HepG2 (cell line): ENCODE measurements around the gene STYX. TPM values are rescaled to one million over a fixed set of nuclear protein-coding genes. Genes with fewer than 3 reads are reported as not detected.

Experiments
- ATAC-seq: fragments of 200-7000 bp; cut with Tn5 transposase; 3 replicates; pipeline ENCODE4 v1.9.1; 2020; ENCODE audit warnings: mild to moderate bottlenecking, moderate library complexity
- BruUV-seq: library from RNA; stranded (reverse); fragments of 400-500 nt; replicated peaks from 2 replicates; lab custom pipeline; 2021; lab: Mats Ljungman, UMichigan
- CTCF ChIA-PET: fragments of 300-600 bp; formaldehyde crosslinking; extraction: SDS; loops from one replicate; lab custom pipeline; 2021; ENCODE audit warnings: low total read pairs, inconsistent platforms, low intra/inter-chr PET ratio; lab: Yijun Ruan, JAX
- POLR2A ChIA-PET: fragments of 350-600 bp; sonication (Branson Sonifier 250); formaldehyde crosslinking; loops from one replicate; lab custom pipeline; 2020; ENCODE audit warnings: antibody characterized with exemption, inconsistent platforms; lab: Yijun Ruan, JAX
- DNase-seq: peaks from one replicate; pipeline ENCODE4 v3.0.0-alpha.2; 2015; ENCODE audit warnings: low spot score
- FAIRE-seq: peaks from 3 replicates; lab custom pipeline; 2011; peaks lifted over from hg19 to GRCh38; lab: Jason Lieb, UNC
- H2AFZ ChIP-seq: one replicate; pipeline ENCODE4 v1.6.1; 2011; ENCODE audit warnings: low read length, inconsistent platforms
- H3K27ac ChIP-seq: fragments of 300-600 bp; 3 replicates; pipeline ENCODE4 v1.8.0; 2011; ENCODE audit warnings: mixed run types, mild to moderate bottlenecking, mixed read lengths, low read length, inconsistent platforms; ENCODE audit not compliant: insufficient read depth; ENCODE audit errors: extremely low read length
- H3K27me3 ChIP-seq, 2 experiments: fragments of 200-600 bp in 1 of 2; 2 replicates in 1 of 2; 3 replicates in 1 of 2; pipeline versions ENCODE4 v1.6.0 to v1.8.0; 2011; ENCODE audit warnings: low read length in 2 of 2, mild to moderate bottlenecking in 2 of 2, moderate library complexity in 2 of 2, inconsistent platforms in 1 of 2; ENCODE audit not compliant: insufficient read depth in 2 of 2, control insufficient read depth in 1 of 2
- H3K36me3 ChIP-seq, 2 experiments: fragments of 200-600 bp in 1 of 2; replicated peaks in 1 of 2; 2 replicates in 1 of 2; 3 replicates in 1 of 2; pipeline versions ENCODE4 v1.5.1 to v1.8.0; 2011; ENCODE audit warnings: low read length in 2 of 2, inconsistent platforms in 1 of 2; ENCODE audit not compliant: insufficient read depth in 2 of 2, control insufficient read depth in 1 of 2
- H3K4me1 ChIP-seq: 2 replicates; pipeline ENCODE4 v1.5.1; 2012; ENCODE audit warnings: low read length, inconsistent platforms; ENCODE audit not compliant: insufficient read depth
- H3K4me2 ChIP-seq: 2 replicates; pipeline ENCODE4 v1.6.0; 2011; ENCODE audit warnings: low read depth, low read length, inconsistent platforms
- H3K4me3 ChIP-seq, 3 experiments: fragments of 200-600 bp in 1 of 3; sonication (generic), shearing (Covaris generic) in 1 of 3; replicated peaks in 1 of 3; 2 replicates each; pipeline ENCODE4 v1.5.1; 2011 to 2016; ENCODE audit warnings: low read length in 3 of 3, inconsistent platforms in 2 of 3, low read depth in 2 of 3, mild to moderate bottlenecking in 2 of 3, control low read depth in 1 of 3, mixed read lengths in 1 of 3; ENCODE audit not compliant: insufficient read depth in 1 of 3
- H3K79me2 ChIP-seq: one replicate; pipeline ENCODE4 v1.6.1; 2011; ENCODE audit warnings: low read length, inconsistent platforms; ENCODE audit not compliant: insufficient read depth
- H3K9ac ChIP-seq: 2 replicates; pipeline ENCODE4 v1.6.0; 2011; ENCODE audit warnings: mild to moderate bottlenecking, low read depth, low read length, inconsistent platforms; ENCODE audit not compliant: insufficient read depth
- H3K9me3 ChIP-seq: 2 replicates; pipeline ENCODE4 v1.5.1; 2012; ENCODE audit warnings: mild to moderate bottlenecking, low read length
- H4K20me1 ChIP-seq: 2 replicates; pipeline ENCODE4 v1.6.0; 2011; ENCODE audit warnings: inconsistent platforms, mild to moderate bottlenecking, low read length, moderate library complexity; ENCODE audit not compliant: insufficient read depth
- DNMT3B ChIP-seq: conservative IDR thresholded peaks from 2 replicates; pipeline ENCODE4 v1.6.1; 2016; ENCODE audit warnings: missing biosample characterization, control low read depth
- EZH2 ChIP-seq: conservative IDR thresholded peaks from 2 replicates; pipeline ENCODE4 v1.6.1; 2012; ENCODE audit warnings: mild to moderate bottlenecking, low read depth, low read length, moderate library complexity
- FOXJ3 ChIP-seq: sonication (generic); formaldehyde crosslinking; IDR thresholded peaks from 2 replicates; pipeline ENCODE4 v1.4.0; 2020; ENCODE audit warnings: missing genetic modification reagents, mild to moderate bottlenecking, borderline replicate concordance
- MIXL1 ChIP-seq: IDR thresholded peaks from 2 replicates; pipeline ENCODE4 v1.6.1; 2016
- NFE2L2 ChIP-seq: fragments of 150-350 bp; IDR thresholded peaks from 2 replicates; pipeline ENCODE4 v1.6.1; 2014; ENCODE audit warnings: low read length
- NR1H2 ChIP-seq: sonication (generic); formaldehyde crosslinking; IDR thresholded peaks from 2 replicates; pipeline ENCODE4 v1.8.1; 2022; ENCODE audit warnings: low read depth, missing genetic modification reagents, borderline replicate concordance
- SMYD3 ChIP-seq: sonication (generic); formaldehyde crosslinking; IDR thresholded peaks from 2 replicates; pipeline ENCODE4 v1.8.1; 2023; ENCODE audit warnings: mild to moderate bottlenecking, missing genetic modification reagents
- STAG1 ChIP-seq: sonication (generic); formaldehyde crosslinking; IDR thresholded peaks from 2 replicates; pipeline ENCODE4 v1.4.0; 2020; ENCODE audit warnings: missing genetic modification reagents
- TEAD3 ChIP-seq: optimal IDR thresholded peaks from 2 replicates; pipeline ENCODE3; 2016; ENCODE audit warnings: borderline replicate concordance
- ZNF335 ChIP-seq: sonication (generic); formaldehyde crosslinking; IDR thresholded peaks from 2 replicates; pipeline ENCODE4 v1.4.0; 2020; ENCODE audit warnings: missing genetic modification reagents
- ZNF552 ChIP-seq: sonication (generic); formaldehyde crosslinking; IDR thresholded peaks from 2 replicates; pipeline ENCODE4 v1.9.0; 2022; ENCODE audit warnings: missing genetic modification reagents, mild to moderate bottlenecking, borderline replicate concordance
- ZNF839 ChIP-seq: sonication (generic); formaldehyde crosslinking; IDR thresholded peaks from 2 replicates; pipeline ENCODE4 v1.4.0; 2020; ENCODE audit warnings: missing genetic modification reagents, mild to moderate bottlenecking, borderline replicate concordance
- WGBS: methylation state at CpG from one replicate; pipeline ENCODE4 v1.1.6; 2017; ENCODE audit warnings: low lambda C conversion rate; 5-methylcytosine and 5-hydroxymethylcytosine counted together
- in situ Hi-C: cut with HindIII; loops from 2 replicates; pipeline ENCODE4 v1.10.0; 2017; ENCODE audit warnings: low pct_unique_long_range_greater_than_20kb; ENCODE audit not compliant: extremely low pct_ligation_motif_present
- intact Hi-C: fragments of 100-400 bp; cut with micrococcal nuclease; formaldehyde crosslinking; loops from one replicate; pipeline ENCODE4 v1.10.0; 2022; ENCODE audit not compliant: unreplicated experiment
- polyA plus RNA-seq, 8 experiments: library from polyadenylated mRNA; depleted of rRNA in 3 of 8; stranded (reverse) in 7 of 8; unstranded in 1 of 8; fragments of >200 nt; fragmentation: Illumina TruSeq in 4 of 8; extraction: Trizol in 4 of 8; gene quantifications; 2 replicates each; pipeline versions ENCODE4 v1.2.1 to v1.2.3, GENCODE V29; 2011 to 2016; ENCODE audit warnings: low read depth in 4 of 8, missing spikeins in 1 of 8, mixed read lengths in 1 of 8; ENCODE audit not compliant: insufficient read depth in 1 of 8
- total RNA-seq, 5 experiments: library from RNA; depleted of rRNA; stranded (reverse); fragments of >200 nt; fragmentation: Illumina TruSeq; extraction: Trizol; gene quantifications; 2 replicates each; pipeline ENCODE4 v1.2.3, GENCODE V29; 2016; ENCODE audit warnings: low read depth in 1 of 5
- TF ChIP-seq, protein P1 (sequence below): sonication (generic); formaldehyde crosslinking; IDR thresholded peaks from 2 replicates; pipeline ENCODE4 v1.5.0; 2020; ENCODE audit warnings: mild to moderate bottlenecking, missing genetic modification reagents, moderate library complexity

Gene STYX
- total and polyA plus RNA-seq, 2 of the 13 experiments (the other 11 are each of a cell fraction or from before 2014, with no cell fraction given), result 6.6 to 10.9 TPM

DNA sequence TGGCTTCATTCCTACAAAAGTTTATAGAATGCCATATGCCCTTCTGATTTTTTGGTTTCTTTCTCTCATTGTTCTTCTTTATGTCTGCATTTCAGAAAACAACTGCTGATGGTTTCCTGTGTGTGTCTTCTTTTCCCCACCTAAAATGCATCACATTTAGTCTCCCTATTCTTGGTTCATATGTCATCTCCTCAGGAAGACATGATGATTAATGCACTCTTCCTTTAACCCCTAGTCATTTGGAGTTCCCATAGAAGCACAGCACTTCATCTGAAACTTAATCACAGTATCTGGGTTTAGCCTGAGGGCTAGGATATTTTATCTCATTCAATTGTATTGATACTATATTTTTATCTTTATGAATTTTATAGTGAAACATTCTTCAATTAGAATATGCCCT is 39.9 kb downstream of the STYX start:
- H3K9ac ChIP-seq, result no peak overlapping the region
- intact Hi-C loops, result loop anchor here (10.0 kb wide), 1 partner anchor 45 kb away; no protein-coding TSS in a partner anchor
- no peaks in the 10 kb centered on the region for H3K27me3 ChIP-seq
- no peak overlapping the region for H3K4me3 ChIP-seq
- BruUV-seq, result no TSS peak
- POLR2A ChIA-PET, result no interaction called here
- DNase-seq, result no peak
- no peak for TF ChIP-seq ZNF552 (CRISPR knock-in tag)
- no peak for TF ChIP-seq NFE2L2
- TF ChIP-seq SMYD3 (CRISPR knock-in tag), result no peak
- TF ChIP-seq EZH2, result no peak
- TF ChIP-seq, all 625 proteins: peak for 0
- H4K20me1 ChIP-seq, result no peaks in the 10 kb centered on the region
- no peak overlapping the region for H2AFZ ChIP-seq
- H3K27ac ChIP-seq, result no peak overlapping the region
- H3K9me3 ChIP-seq, result no peaks in the 10 kb centered on the region
- CTCF ChIA-PET, result no interaction called here
- peaks cover 8 to 49% of the 10 kb centered on the region in 2 experiments for H3K36me3 ChIP-seq
- FAIRE-seq (no peak), ATAC-seq (no peak)
- in situ Hi-C loops, result no loop called here
- H3K4me2 ChIP-seq, result no peak overlapping the region
- no peaks in the 10 kb centered on the region for H3K79me2 ChIP-seq
- H3K4me1 ChIP-seq, result no peaks in the 10 kb centered on the region

DNA sequence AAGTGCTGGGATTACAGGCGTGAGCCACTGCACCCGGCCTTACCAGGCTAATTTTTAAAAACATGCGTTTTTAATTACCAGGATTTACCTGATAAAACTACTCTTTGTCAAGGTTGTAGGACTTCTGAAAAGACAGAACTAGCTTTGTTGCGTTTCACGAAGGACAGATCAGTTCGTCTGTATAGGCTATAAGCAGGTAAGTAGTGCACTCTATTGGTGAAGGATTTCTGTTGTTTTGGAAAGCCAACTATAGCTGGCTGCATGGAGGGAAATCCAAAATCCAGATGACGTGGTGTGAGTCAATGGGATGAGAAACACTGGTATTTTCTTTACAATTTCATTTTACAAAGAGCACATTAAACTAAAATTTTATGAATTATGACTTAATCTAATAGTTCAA is 46.9 kb downstream of the STYX start:
- BruUV-seq, result no TSS peak
- TF ChIP-seq ZNF839, result no peak
- TF ChIP-seq, protein P1, sequence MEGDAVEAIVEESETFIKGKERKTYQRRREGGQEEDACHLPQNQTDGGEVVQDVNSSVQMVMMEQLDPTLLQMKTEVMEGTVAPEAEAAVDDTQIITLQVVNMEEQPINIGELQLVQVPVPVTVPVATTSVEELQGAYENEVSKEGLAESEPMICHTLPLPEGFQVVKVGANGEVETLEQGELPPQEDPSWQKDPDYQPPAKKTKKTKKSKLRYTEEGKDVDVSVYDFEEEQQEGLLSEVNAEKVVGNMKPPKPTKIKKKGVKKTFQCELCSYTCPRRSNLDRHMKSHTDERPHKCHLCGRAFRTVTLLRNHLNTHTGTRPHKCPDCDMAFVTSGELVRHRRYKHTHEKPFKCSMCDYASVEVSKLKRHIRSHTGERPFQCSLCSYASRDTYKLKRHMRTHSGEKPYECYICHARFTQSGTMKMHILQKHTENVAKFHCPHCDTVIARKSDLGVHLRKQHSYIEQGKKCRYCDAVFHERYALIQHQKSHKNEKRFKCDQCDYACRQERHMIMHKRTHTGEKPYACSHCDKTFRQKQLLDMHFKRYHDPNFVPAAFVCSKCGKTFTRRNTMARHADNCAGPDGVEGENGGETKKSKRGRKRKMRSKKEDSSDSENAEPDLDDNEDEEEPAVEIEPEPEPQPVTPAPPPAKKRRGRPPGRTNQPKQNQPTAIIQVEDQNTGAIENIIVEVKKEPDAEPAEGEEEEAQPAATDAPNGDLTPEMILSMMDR (CRISPR knock-in tag), result peak; percentile 55
- TF ChIP-seq MIXL1 (CRISPR knock-in tag), result no peak
- TF ChIP-seq NR1H2 (CRISPR knock-in tag), result no peak
- TF ChIP-seq ZNF335, result no peak
- TF ChIP-seq TEAD3, result no peak
- peak; percentile 60 for TF ChIP-seq STAG1 (CRISPR knock-in tag)
- no peak for TF ChIP-seq DNMT3B (CRISPR knock-in tag)
- TF ChIP-seq FOXJ3 (CRISPR knock-in tag), result no peak
- H3K9ac ChIP-seq, result no peak overlapping the region
- ChIA-PET POLR2A (no interaction called here), CTCF (no interaction called here)
- H3K4me3 ChIP-seq, result no peak overlapping the region
- H3K27ac ChIP-seq, result peak overlapping the region; percentile 33
- H3K4me1 ChIP-seq, result 0 out of 2 replicates have a peak, but pooled peaks cover 9% of the 10 kb centered on the region
- no peaks in the 10 kb centered on the region for H3K9me3 ChIP-seq
- H4K20me1 ChIP-seq, result no peaks in the 10 kb centered on the region
- intact Hi-C loops, result loop anchor here (1.0 to 10.0 kb wide), 2 partner anchors 52 to 127 kb away; no protein-coding TSS in a partner anchor
- in situ Hi-C loops, result no loop called here
- H3K4me2 ChIP-seq, result no peak overlapping the region
- H2AFZ ChIP-seq, result no peak overlapping the region
- WGBS, result 93% methylated on average over 7 of the region's 7 CpGs
- ATAC-seq (peak; percentile 38), FAIRE-seq (no peak), DNase-seq (peak; percentile 17)
- no peaks in the 10 kb centered on the region for H3K27me3 ChIP-seq
- H3K36me3 ChIP-seq, result peaks cover 6 to 37% of the 10 kb centered on the region in 2 experiments; a peak in 4 of 5 replicates
- no peaks in the 10 kb centered on the region for H3K79me2 ChIP-seq
